ENCODE measurements around the gene PRDX3.

GRCh38 chr10:119217991-119218490, 39.4 kb upstream of the PRDX3 start:
- TF ChIP-seq, protein P1, sequence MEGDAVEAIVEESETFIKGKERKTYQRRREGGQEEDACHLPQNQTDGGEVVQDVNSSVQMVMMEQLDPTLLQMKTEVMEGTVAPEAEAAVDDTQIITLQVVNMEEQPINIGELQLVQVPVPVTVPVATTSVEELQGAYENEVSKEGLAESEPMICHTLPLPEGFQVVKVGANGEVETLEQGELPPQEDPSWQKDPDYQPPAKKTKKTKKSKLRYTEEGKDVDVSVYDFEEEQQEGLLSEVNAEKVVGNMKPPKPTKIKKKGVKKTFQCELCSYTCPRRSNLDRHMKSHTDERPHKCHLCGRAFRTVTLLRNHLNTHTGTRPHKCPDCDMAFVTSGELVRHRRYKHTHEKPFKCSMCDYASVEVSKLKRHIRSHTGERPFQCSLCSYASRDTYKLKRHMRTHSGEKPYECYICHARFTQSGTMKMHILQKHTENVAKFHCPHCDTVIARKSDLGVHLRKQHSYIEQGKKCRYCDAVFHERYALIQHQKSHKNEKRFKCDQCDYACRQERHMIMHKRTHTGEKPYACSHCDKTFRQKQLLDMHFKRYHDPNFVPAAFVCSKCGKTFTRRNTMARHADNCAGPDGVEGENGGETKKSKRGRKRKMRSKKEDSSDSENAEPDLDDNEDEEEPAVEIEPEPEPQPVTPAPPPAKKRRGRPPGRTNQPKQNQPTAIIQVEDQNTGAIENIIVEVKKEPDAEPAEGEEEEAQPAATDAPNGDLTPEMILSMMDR (conservative IDR thresholded peaks at IDR 0.05 in 1 of 2, IDR thresholded peaks at IDR 0.05 in 1 of 2; ENCODE audit: extremely low read depth in 1 of 2, insufficient read depth in 1 of 2, low read depth in 1 of 2, low read length in 2 of 2) = no peak
- TF ChIP-seq EZH2 (IDR thresholded peaks at IDR 0.05; ENCODE audit: borderline replicate concordance, low read length) = no peak
